ENCODE measurements around the gene EXOG.
A peak's percentile ranks its signal among the peaks of the same experiment; 100 is the strongest.

EXOG gene

GRCh38 chr3:38480093-38480445 is 16.1 kb upstream of the EXOG start:
- H3K9me3 Mint-ChIP-seq = no peaks in the 10 kb centered on the region
- DNase-seq (ENCODE audit: low spot score in 2 of 2) = no peak

GRCh38 chr3:38480930-38481329 is 15.2 kb upstream of the EXOG start:
- Mint-ChIP-seq H3K27ac (no peak overlapping the region), H3K4me3 (no peak overlapping the region), H3K9me3 (no peaks in the 10 kb centered on the region), H3K36me3 (peaks cover 35% of the 10 kb centered on the region), H3K4me1 (peaks cover 4% of the 10 kb centered on the region)
- ATAC-seq (no peak), DNase-seq (ENCODE audit: low spot score in 2 of 2) (peak in 1 of 2 donors; percentile 44)

More at GRCh38 chr3:38480093-38480445, 16.1 kb upstream of the EXOG start:
- H3K4me3 Mint-ChIP-seq = no peak overlapping the region
- H3K36me3 Mint-ChIP-seq = peaks cover 35% of the 10 kb centered on the region
- ATAC-seq = no peak
- H3K4me1 Mint-ChIP-seq = peaks cover 4% of the 10 kb centered on the region
- no peak overlapping the region for H3K27ac Mint-ChIP-seq

GRCh38 chr3:38482951-38483350 is 13.2 kb upstream of the EXOG start:
- Mint-ChIP-seq H3K4me3 (no peak overlapping the region), H3K36me3 (peaks cover 35% of the 10 kb centered on the region), H3K4me1 (peaks cover 4% of the 10 kb centered on the region), H3K9me3 (no peaks in the 10 kb centered on the region), H3K27ac (no peak overlapping the region)
- DNase-seq (ENCODE audit: low spot score in 2 of 2) = no peak
- no peak for ATAC-seq

GRCh38 chr3:38487323-38487722 is 8.8 kb upstream of the EXOG start:
- ATAC-seq = no peak
- Mint-ChIP-seq H3K4me3 (no peak overlapping the region), H3K36me3 (peaks cover 17% of the 10 kb centered on the region), H3K27ac (peak overlapping the region; percentile 65), H3K4me1 (no peaks in the 10 kb centered on the region), H3K9me3 (no peaks in the 10 kb centered on the region)
- DNase-seq (ENCODE audit: low spot score in 2 of 2) = no peak

GRCh38 chr3:38488949-38489348 is 7.2 kb upstream of the EXOG start:
- Mint-ChIP-seq H3K36me3 (peaks cover 2% of the 10 kb centered on the region), H3K27ac (no peak overlapping the region), H3K9me3 (no peaks in the 10 kb centered on the region), H3K4me3 (no peak overlapping the region), H3K4me1 (no peaks in the 10 kb centered on the region)
- no peak for DNase-seq (ENCODE audit: low spot score in 2 of 2)
- no peak for ATAC-seq

GRCh38 chr3:38489766-38490165 is 6.4 kb upstream of the EXOG start:
- H3K4me1 Mint-ChIP-seq = no peaks in the 10 kb centered on the region
- ATAC-seq = no peak
- no peak overlapping the region for H3K27ac Mint-ChIP-seq
- DNase-seq (ENCODE audit: low spot score in 2 of 2) = no peak
- H3K9me3 Mint-ChIP-seq = no peaks in the 10 kb centered on the region
- no peak overlapping the region for H3K4me3 Mint-ChIP-seq
- no peaks in the 10 kb centered on the region for H3K36me3 Mint-ChIP-seq

GRCh38 chr3:38490281-38491030 is 5.7 kb upstream of the EXOG start:
- no peak for DNase-seq (ENCODE audit: low spot score in 2 of 2)
- H3K4me3 Mint-ChIP-seq = no peak overlapping the region

GRCh38 chr3:38491215-38491614 is 4.9 kb upstream of the EXOG start:
- H3K4me1 Mint-ChIP-seq = no peaks in the 10 kb centered on the region
- H3K9me3 Mint-ChIP-seq = no peaks in the 10 kb centered on the region
- ATAC-seq = no peak
- peaks cover 5% of the 10 kb centered on the region for H3K36me3 Mint-ChIP-seq
- no peak overlapping the region for H3K27ac Mint-ChIP-seq
- DNase-seq (ENCODE audit: low spot score in 2 of 2) = no peak
- H3K4me3 Mint-ChIP-seq = no peak overlapping the region

More at GRCh38 chr3:38490281-38491030, 5.7 kb upstream of the EXOG start:
- H3K36me3 Mint-ChIP-seq = no peaks in the 10 kb centered on the region
- ATAC-seq = no peak
- no peaks in the 10 kb centered on the region for H3K9me3 Mint-ChIP-seq
- peak overlapping the region; percentile 32 for H3K27ac Mint-ChIP-seq
- H3K4me1 Mint-ChIP-seq = no peaks in the 10 kb centered on the region

GRCh38 chr3:38493031-38493430 is 3.1 kb upstream of the EXOG start:
- DNase-seq (ENCODE audit: low spot score in 2 of 2) = no peak
- Mint-ChIP-seq H3K36me3 (peaks cover 20% of the 10 kb centered on the region), H3K27ac (no peak overlapping the region), H3K4me3 (no peak overlapping the region), H3K9me3 (no peaks in the 10 kb centered on the region), H3K4me1 (peaks cover 9% of the 10 kb centered on the region)
- ATAC-seq = no peak

- no peak for ATAC-seq
- Mint-ChIP-seq H3K9me3 (no peaks in the 10 kb centered on the region), H3K4me3 (peak overlapping the region; percentile 92), H3K4me1 (peaks cover 18% of the 10 kb centered on the region), H3K27ac (peak overlapping the region; percentile 94), H3K36me3 (peaks cover 48% of the 10 kb centered on the region)
- DNase-seq (ENCODE audit: low spot score in 2 of 2) = no peak
Measured at GRCh38 chr3:38497031-38497430, 891 bp downstream of the EXOG start.

- H3K4me1 Mint-ChIP-seq = peaks cover 18% of the 10 kb centered on the region
- DNase-seq (ENCODE audit: low spot score in 2 of 2) (no peak), ATAC-seq (no peak)
- no peaks in the 10 kb centered on the region for H3K9me3 Mint-ChIP-seq
- H3K36me3 Mint-ChIP-seq = peaks cover 85% of the 10 kb centered on the region
- H3K4me3 Mint-ChIP-seq = no peak overlapping the region
- H3K27ac Mint-ChIP-seq = no peak overlapping the region
Measured at GRCh38 chr3:38500688-38501417, 4.7 kb downstream of the EXOG start.

GRCh38 chr3:38507120-38507519 is 11.0 kb downstream of the EXOG start:
- ATAC-seq = no peak
- Mint-ChIP-seq H3K4me3 (no peak overlapping the region), H3K4me1 (peaks cover 6% of the 10 kb centered on the region), H3K27ac (no peak overlapping the region), H3K9me3 (no peaks in the 10 kb centered on the region), H3K36me3 (peaks cover 82% of the 10 kb centered on the region)
- DNase-seq (ENCODE audit: low spot score in 2 of 2) = no peak

- no peak overlapping the region for H3K27ac Mint-ChIP-seq
- H3K4me3 Mint-ChIP-seq = no peak overlapping the region
- H3K9me3 Mint-ChIP-seq = no peaks in the 10 kb centered on the region
- peaks cover 62% of the 10 kb centered on the region for H3K36me3 Mint-ChIP-seq
- DNase-seq (ENCODE audit: low spot score in 2 of 2) (no peak), ATAC-seq (no peak)
- H3K4me1 Mint-ChIP-seq = peaks cover 6% of the 10 kb centered on the region
Measured at GRCh38 chr3:38509732-38510131, 13.6 kb downstream of the EXOG start.

GRCh38 chr3:38510631-38511030 is 14.5 kb downstream of the EXOG start:
- no peak overlapping the region for H3K4me3 Mint-ChIP-seq
- no peak overlapping the region for H3K27ac Mint-ChIP-seq
- no peaks in the 10 kb centered on the region for H3K9me3 Mint-ChIP-seq
- ATAC-seq (no peak), DNase-seq (ENCODE audit: low spot score in 2 of 2) (no peak)
- peaks cover 60% of the 10 kb centered on the region for H3K36me3 Mint-ChIP-seq
- peaks cover 6% of the 10 kb centered on the region for H3K4me1 Mint-ChIP-seq

- Mint-ChIP-seq H3K27ac (no peak overlapping the region), H3K4me3 (no peak overlapping the region), H3K9me3 (no peaks in the 10 kb centered on the region), H3K4me1 (peaks cover 6% of the 10 kb centered on the region), H3K36me3 (peaks cover 50% of the 10 kb centered on the region)
- no peak for ATAC-seq
- DNase-seq (ENCODE audit: low spot score in 2 of 2) = no peak
Measured at GRCh38 chr3:38511546-38511945, 15.4 kb downstream of the EXOG start.

- DNase-seq (ENCODE audit: low spot score in 2 of 2) (no peak), ATAC-seq (no peak)
- Mint-ChIP-seq H3K4me3 (no peak overlapping the region), H3K36me3 (peaks cover 13% of the 10 kb centered on the region), H3K4me1 (peaks cover 19% of the 10 kb centered on the region), H3K9me3 (no peaks in the 10 kb centered on the region), H3K27ac (no peak overlapping the region)
Measured at GRCh38 chr3:38515367-38515766, 19.2 kb downstream of the EXOG start.
